Measurements from ENCODE around the gene RGS19.

DNA sequence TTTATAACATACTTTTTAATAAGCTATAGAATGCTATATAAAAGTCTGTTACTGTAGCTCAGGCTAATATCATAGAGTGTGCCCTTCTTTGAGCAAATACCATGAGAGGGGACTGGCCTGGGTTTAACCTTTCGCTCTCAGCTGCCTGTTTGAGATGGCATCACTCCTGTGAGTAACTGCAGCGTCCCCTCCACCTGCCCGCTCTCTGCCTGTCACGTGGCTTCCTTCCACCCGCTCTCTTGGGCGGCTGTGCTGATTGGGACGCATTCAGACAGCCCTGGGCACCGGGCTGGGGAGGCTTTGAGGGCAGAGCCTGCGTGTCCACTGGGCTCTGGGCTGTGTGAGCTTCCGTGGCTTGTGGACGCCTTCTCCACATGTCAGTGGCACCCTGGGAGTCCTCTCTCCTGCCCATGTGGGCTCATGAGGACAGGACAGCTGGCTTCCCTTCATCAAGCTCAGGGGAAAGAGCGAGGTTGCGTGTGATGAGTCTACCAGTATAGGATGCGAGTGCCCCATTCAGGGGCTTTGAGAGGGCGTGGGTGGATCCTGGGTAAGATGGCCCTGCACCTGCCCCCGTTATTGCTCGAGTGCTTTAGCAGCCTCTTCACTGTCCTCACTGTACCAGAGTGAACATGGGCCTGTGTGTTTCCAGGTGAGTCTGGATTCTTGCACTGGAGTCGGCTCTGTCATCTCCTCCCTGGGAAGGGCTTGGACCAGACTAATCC is 54.1 kb downstream of the RGS19 start:
- TF ChIP-seq, protein P1, sequence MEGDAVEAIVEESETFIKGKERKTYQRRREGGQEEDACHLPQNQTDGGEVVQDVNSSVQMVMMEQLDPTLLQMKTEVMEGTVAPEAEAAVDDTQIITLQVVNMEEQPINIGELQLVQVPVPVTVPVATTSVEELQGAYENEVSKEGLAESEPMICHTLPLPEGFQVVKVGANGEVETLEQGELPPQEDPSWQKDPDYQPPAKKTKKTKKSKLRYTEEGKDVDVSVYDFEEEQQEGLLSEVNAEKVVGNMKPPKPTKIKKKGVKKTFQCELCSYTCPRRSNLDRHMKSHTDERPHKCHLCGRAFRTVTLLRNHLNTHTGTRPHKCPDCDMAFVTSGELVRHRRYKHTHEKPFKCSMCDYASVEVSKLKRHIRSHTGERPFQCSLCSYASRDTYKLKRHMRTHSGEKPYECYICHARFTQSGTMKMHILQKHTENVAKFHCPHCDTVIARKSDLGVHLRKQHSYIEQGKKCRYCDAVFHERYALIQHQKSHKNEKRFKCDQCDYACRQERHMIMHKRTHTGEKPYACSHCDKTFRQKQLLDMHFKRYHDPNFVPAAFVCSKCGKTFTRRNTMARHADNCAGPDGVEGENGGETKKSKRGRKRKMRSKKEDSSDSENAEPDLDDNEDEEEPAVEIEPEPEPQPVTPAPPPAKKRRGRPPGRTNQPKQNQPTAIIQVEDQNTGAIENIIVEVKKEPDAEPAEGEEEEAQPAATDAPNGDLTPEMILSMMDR (conservative IDR thresholded peaks at IDR 0.05; ENCODE audit: low read depth, low read length) = no peak
- TF ChIP-seq EZH2 (IDR thresholded peaks at IDR 0.05; ENCODE audit: borderline replicate concordance, low read depth, low read length, poor library complexity, severe bottlenecking) = no peak
